SK-N-SH (cell line): ENCODE data around the gene NR6A1. TPM values are rescaled to one million over a fixed set of nuclear protein-coding genes. Genes with fewer than 3 reads are reported as not detected.

Experiments
- CTCF ChIA-PET: fragments of 300-600, 350-600 bp; formaldehyde crosslinking; extraction: SDS; loops from one replicate; lab custom pipeline; 2021; lab: Yijun Ruan, JAX
- POLR2A ChIA-PET: fragments of 350-600 bp; sonication (Branson Sonifier 250); formaldehyde crosslinking; extraction: SDS; loops from one replicate; lab custom pipeline; 2020; ENCODE audit warnings: antibody characterized with exemption, inconsistent platforms; lab: Yijun Ruan, JAX
- DNase-seq: peaks from one replicate; pipeline ENCODE4 v3.0.0; 2012
- H2AFZ ChIP-seq: fragments of 200-600 bp; sonication (generic); 2 replicates; pipeline ENCODE4 v1.8.1; 2016; ENCODE audit warnings: antibody characterized with exemption, mild to moderate bottlenecking, low read depth
- H3F3A ChIP-seq: fragments of 200-600 bp; sonication (generic); replicated peaks from 2 replicates; pipeline ENCODE3; 2016; ENCODE audit warnings: antibody characterized with exemption, mild to moderate bottlenecking; ENCODE audit not compliant: insufficient read depth
- H3K27ac ChIP-seq, 2 experiments: fragments of 200-500 bp in 1 of 2; fragments of 200-600 bp in 1 of 2; sonication (Bioruptor generic) in 1 of 2; sonication (generic), shearing (Covaris generic) in 1 of 2; 2 replicates each; pipeline versions ENCODE4 v1.5.1 to v1.6.1; 2014 to 2016; ENCODE audit warnings: low read depth in 2 of 2, inconsistent platforms in 1 of 2, low read length in 1 of 2, mild to moderate bottlenecking in 1 of 2, mixed read lengths in 1 of 2
- H3K27me3 ChIP-seq: fragments of 200-600 bp; sonication (generic), shearing (Covaris generic); 2 replicates; pipeline ENCODE4 v1.6.1; 2016; ENCODE audit warnings: mixed run types; ENCODE audit not compliant: insufficient read depth
- H3K36me3 ChIP-seq, 2 experiments: fragments of 200-500 bp in 1 of 2; fragments of 200-600 bp in 1 of 2; sonication (Bioruptor generic) in 1 of 2; sonication (generic) in 1 of 2; replicated peaks in 1 of 2; 2 replicates each; pipeline versions ENCODE3 to v1.5.1; 2014 to 2016; ENCODE audit warnings: low read length in 1 of 2, mild to moderate bottlenecking in 1 of 2; ENCODE audit not compliant: insufficient read depth in 2 of 2, control insufficient read depth in 1 of 2
- H3K4me1 ChIP-seq, 2 experiments: fragments of 200-500 bp in 1 of 2; fragments of 200-600 bp in 1 of 2; sonication (Bioruptor generic) in 1 of 2; sonication (generic), shearing (Covaris generic) in 1 of 2; 2 replicates each; pipeline versions ENCODE4 v1.5.1 to v1.6.1; 2014 to 2016; ENCODE audit warnings: low read depth in 1 of 2, low read length in 1 of 2, mixed run types in 1 of 2; ENCODE audit not compliant: insufficient read depth in 2 of 2, control insufficient read depth in 1 of 2
- H3K4me2 ChIP-seq: fragments of 200-600 bp; sonication (generic), shearing (Covaris generic); 2 replicates; pipeline ENCODE4 v1.6.1; 2017; ENCODE audit warnings: mixed run types
- H3K4me3 ChIP-seq, 2 experiments: fragments of 200-500 bp in 1 of 2; fragments of 200-600 bp in 1 of 2; sonication (Bioruptor generic) in 1 of 2; sonication (generic), shearing (Covaris generic) in 1 of 2; 2 replicates each; pipeline versions ENCODE4 v1.5.1 to v1.8.1; 2014 to 2016; ENCODE audit warnings: low read depth in 2 of 2, inconsistent platforms in 1 of 2, low read length in 1 of 2, mild to moderate bottlenecking in 1 of 2, mixed read lengths in 1 of 2, moderate library complexity in 1 of 2
- H3K79me2 ChIP-seq: fragments of 200-600 bp; sonication (generic); 2 replicates; pipeline ENCODE4 v1.8.1; 2017; ENCODE audit warnings: mild to moderate bottlenecking; ENCODE audit not compliant: insufficient read depth
- H3K9ac ChIP-seq: fragments of 200-600 bp; sonication (generic); 2 replicates; pipeline ENCODE4 v1.6.1; 2017; ENCODE audit warnings: mixed run types
- H3K9me2 ChIP-seq: fragments of 200-600 bp; sonication (generic); 2 replicates; pipeline ENCODE4 v1.6.1; 2017; ENCODE audit warnings: mixed run types
- H3K9me3 ChIP-seq: fragments of 200-600 bp; sonication (generic); 2 replicates; pipeline ENCODE4 v1.6.1; 2017; ENCODE audit warnings: mixed run types, mild to moderate bottlenecking, moderate library complexity
- H4K20me1 ChIP-seq: fragments of 200-600 bp; sonication (generic); 2 replicates; pipeline ENCODE4 v1.6.1; 2017; ENCODE audit warnings: mild to moderate bottlenecking, mixed run types; ENCODE audit not compliant: insufficient read depth
- NFIC ChIP-seq: IDR thresholded peaks from 2 replicates; pipeline ENCODE4 v1.4.0; 2012; ENCODE audit warnings: borderline replicate concordance
- PBX3 ChIP-seq: IDR thresholded peaks from 2 replicates; pipeline ENCODE4; 2012
- RCOR1 ChIP-seq: fragments of 150-350 bp; IDR thresholded peaks from 2 replicates; pipeline ENCODE4 v1.6.1; 2017; ENCODE audit warnings: antibody characterized with exemption, low read length
- YY1 ChIP-seq: IDR thresholded peaks from 2 replicates; pipeline ENCODE4 v1.4.0; 2012; ENCODE audit warnings: low read depth, mild to moderate bottlenecking
- WGBS: methylation state at CpG from one replicate; pipeline ENCODE4 v1.1.6; 2017; ENCODE audit warnings: low lambda C conversion rate; 5-methylcytosine and 5-hydroxymethylcytosine counted together
- polyA plus RNA-seq, 3 experiments: library from polyadenylated mRNA; depleted of rRNA; stranded (reverse); fragments of >200 nt; gene quantifications; 2 replicates each; pipeline ENCODE4 v1.2.3, GENCODE V29; 2012
- TF ChIP-seq, protein P1 (sequence below): IDR thresholded peaks from 2 replicates; pipeline ENCODE4 v1.4.0; 2012; ENCODE audit warnings: low read depth
- TF ChIP-seq, protein P2 (sequence below): IDR thresholded peaks from 2 replicates; pipeline ENCODE4 v1.4.0; 2012; ENCODE audit warnings: low read depth, borderline replicate concordance

NR6A1 gene
- polyA plus RNA-seq, 1 of the 3 experiments (the other 2 are of a cell fraction) = 1.2 TPM

DNA sequence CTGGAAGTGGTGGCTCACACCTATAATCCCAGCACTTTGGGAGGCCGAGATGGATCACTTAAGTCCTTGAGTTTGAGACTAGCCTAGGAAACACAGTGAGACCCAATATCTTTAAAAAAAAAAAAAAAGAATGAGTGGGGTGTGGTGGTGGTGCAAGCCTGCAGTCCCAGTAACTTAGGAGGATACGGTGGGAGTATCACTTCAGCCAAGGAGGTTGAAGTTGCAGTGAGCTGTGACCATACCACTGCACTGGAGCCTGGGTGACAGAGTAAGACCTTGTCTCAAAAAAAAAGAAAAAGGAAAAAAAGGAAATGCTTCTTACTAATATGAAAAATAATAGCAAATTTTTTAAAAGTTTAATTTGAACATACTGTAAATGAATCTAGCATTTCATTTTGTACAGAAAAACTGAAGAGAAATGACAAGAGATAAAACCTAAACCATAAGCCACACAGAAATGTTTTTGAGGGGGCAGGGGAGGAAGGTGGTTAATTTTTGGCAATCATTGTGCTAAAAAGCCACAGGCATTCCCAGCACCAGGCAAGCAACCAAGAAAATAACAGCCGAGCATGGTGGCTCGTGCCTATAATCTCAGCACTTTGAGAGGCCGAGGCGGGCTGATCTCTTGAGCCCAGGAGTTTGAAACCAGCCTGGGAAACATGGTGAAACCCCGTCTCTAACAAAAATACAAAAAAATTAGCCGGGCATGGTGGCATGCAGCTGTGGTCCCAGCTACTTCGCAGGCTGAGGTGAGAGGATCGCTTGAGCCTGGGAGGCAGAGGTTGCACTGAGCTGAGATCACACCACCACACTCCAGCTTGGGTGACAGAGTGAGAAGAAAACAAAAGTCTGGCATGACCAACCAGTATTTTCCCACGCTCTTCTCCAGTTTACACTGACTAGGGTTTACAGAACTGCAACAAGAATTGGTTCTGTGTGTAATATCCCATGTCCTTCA, 149.5 kb downstream of the NR6A1 start:
- Histone ChIP-seq H3K4me3 (no peak overlapping the region), H4K20me1 (no peaks in the 10 kb centered on the region), H3K79me2 (peaks cover 3% of the 10 kb centered on the region; the same call in 1 of the 2 replicates), H3K27me3 (no peaks in the 10 kb centered on the region), H3K27ac (peak overlapping the region; percentile 19 to 43; a peak in 3 of 4 replicates), H3K36me3 (no peaks in the 10 kb centered on the region), H3F3A (peaks cover 8% of the 10 kb centered on the region), H3K9me2 (no peaks in the 10 kb centered on the region), H3K4me2 (no peak overlapping the region; the same call in 1 of the 2 replicates), H3K9me3 (no peaks in the 10 kb centered on the region), H2AFZ (no peak overlapping the region), H3K9ac (no peak overlapping the region), H3K4me1 (peaks cover 16 to 31% of the 10 kb centered on the region in 2 experiments)
- no peak for DNase-seq
- CTCF ChIA-PET = interaction anchor here (0.6 to 7.0 kb wide), 9 partner anchors 37 to 231 kb away, joined by 3 to 60 read pairs (median 3); no protein-coding TSS in a partner anchor
- POLR2A ChIA-PET = no interaction called here
- TF ChIP-seq YY1 (no peak), NFIC (peak; percentile 81)
- WGBS = 83% methylated on average over 10 of the region's 11 CpGs

DNA sequence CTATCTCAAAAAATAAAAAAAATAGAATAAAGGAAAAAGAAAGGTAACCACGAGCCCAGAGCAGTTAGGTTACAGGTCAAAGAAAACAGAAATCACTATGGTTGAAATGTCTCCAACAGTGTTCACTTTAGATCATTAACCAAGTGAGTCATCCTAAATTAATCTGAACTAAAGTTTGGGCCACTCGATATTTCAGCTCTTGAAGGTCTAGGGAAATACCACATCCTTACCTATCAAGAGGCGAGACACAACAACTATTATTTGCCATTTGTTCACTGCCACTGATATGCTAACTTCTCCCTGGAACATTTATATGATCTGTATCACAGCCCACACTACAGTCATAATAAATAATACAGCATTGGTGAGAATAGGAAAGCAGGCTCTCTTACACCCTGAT, 152.6 kb downstream of the NR6A1 start:
- no peak overlapping the region for H2AFZ ChIP-seq
- H3K79me2 ChIP-seq = peaks cover 3% of the 10 kb centered on the region; the same call in 1 of the 2 replicates
- no peaks in the 10 kb centered on the region for H3K36me3 ChIP-seq
- H3K4me1 ChIP-seq = peaks cover 10 to 11% of the 10 kb centered on the region in 2 experiments
- ChIA-PET CTCF (interaction anchor here (0.8 to 8.5 kb wide), 29 partner anchors 10 to 235 kb away, joined by 3 to 301 read pairs (median 12); partner anchors contain the start of gene WDR38), POLR2A (no interaction called here)
- WGBS = 34% methylated on average over 3 of the region's 3 CpGs
- H3K9ac ChIP-seq = no peak overlapping the region
- no peaks in the 10 kb centered on the region for H3K9me2 ChIP-seq
- no peaks in the 10 kb centered on the region for H4K20me1 ChIP-seq
- TF ChIP-seq, protein P1, sequence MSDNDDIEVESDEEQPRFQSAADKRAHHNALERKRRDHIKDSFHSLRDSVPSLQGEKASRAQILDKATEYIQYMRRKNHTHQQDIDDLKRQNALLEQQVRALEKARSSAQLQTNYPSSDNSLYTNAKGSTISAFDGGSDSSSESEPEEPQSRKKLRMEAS = no peak
- TF ChIP-seq RCOR1 (no peak), PBX3 (no peak)
- TF ChIP-seq, protein P2, sequence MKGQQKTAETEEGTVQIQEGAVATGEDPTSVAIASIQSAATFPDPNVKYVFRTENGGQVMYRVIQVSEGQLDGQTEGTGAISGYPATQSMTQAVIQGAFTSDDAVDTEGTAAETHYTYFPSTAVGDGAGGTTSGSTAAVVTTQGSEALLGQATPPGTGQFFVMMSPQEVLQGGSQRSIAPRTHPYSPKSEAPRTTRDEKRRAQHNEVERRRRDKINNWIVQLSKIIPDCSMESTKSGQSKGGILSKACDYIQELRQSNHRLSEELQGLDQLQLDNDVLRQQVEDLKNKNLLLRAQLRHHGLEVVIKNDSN = no peak
- peaks cover 10% of the 10 kb centered on the region for H3F3A ChIP-seq
- H3K27me3 ChIP-seq = no peaks in the 10 kb centered on the region
- no peak overlapping the region for H3K4me3 ChIP-seq
- H3K27ac ChIP-seq = no peak overlapping the region
- no peak for DNase-seq
- peak overlapping the region; percentile 10; the same call in 1 of the 2 replicates for H3K4me2 ChIP-seq
- no peaks in the 10 kb centered on the region for H3K9me3 ChIP-seq
